Measurements from ENCODE around the gene IGF2BP2.

GRCh38 chr3:185739264-185739701 is 85.6 kb downstream of the IGF2BP2 start:
- TF ChIP-seq CTCF (IDR thresholded peaks at IDR 0.05; ENCODE audit: control extremely low read depth in 1 of 3, insufficient read depth in 1 of 3, low read depth in 1 of 3, low read length in 3 of 3), result no peak
- TF ChIP-seq YY1 (IDR thresholded peaks at IDR 0.05; ENCODE audit: low read depth, low read length), result no peak
- TF ChIP-seq CHD2 (IDR thresholded peaks at IDR 0.05; ENCODE audit: low read length), result no peak
- TF ChIP-seq RAD21 (IDR thresholded peaks at IDR 0.05 in 1 of 2, conservative IDR thresholded peaks at IDR 0.05 in 1 of 2; ENCODE audit: low read depth in 2 of 2, low read length in 2 of 2), result no peak
- no peak for TF ChIP-seq EZH2 (IDR thresholded peaks at IDR 0.05; ENCODE audit: low read depth, low read length, severe bottlenecking)
- TF ChIP-seq SP2 (IDR thresholded peaks at IDR 0.05; ENCODE audit: low read length), result no peak
- no peak for TF ChIP-seq HDAC6 (IDR thresholded peaks at IDR 0.05; ENCODE audit: low read depth, low read length)
- TF ChIP-seq POU5F1 (IDR thresholded peaks at IDR 0.05; ENCODE audit: low read depth, low read length), result no peak
- TF ChIP-seq TAF7 (optimal IDR thresholded peaks at IDR 0.05; ENCODE audit: borderline replicate concordance, low read depth, low read length), result no peak
- no peak for TF ChIP-seq PHF8 (conservative IDR thresholded peaks at IDR 0.05; ENCODE audit: low read depth, low read length)
- no peak for TF ChIP-seq EP300 (IDR thresholded peaks at IDR 0.05; ENCODE audit: borderline replicate concordance in 1 of 2, low read depth in 2 of 2, low read length in 2 of 2)

Measured in H1 (cell line).